NCI-H2196 treated with DMSO at 0.1 percent for 48 hours (cell line): Measurements from ENCODE around the gene KEL.
"Not testable (repeated sequence)": the region's sequence is repeated elsewhere in the genome, so short reads cannot be mapped to it uniquely, and the experiment has no call there.

Experiments used
- DNase-seq: peaks from one replicate; lab custom pipeline; 2025; ENCODE audit not compliant: unreplicated experiment; lab: John Stamatoyannopoulos, UW

KEL gene

GRCh38 chr7:142961973-142962926, at the start of gene KEL:
KEL (minus strand) TSS chr7:142962363; CDS start chr7:142962206, 157 bp downstream.
- no peak for DNase-seq

GRCh38 chr7:143008007-143008901, 46.1 kb upstream of the KEL start:
- DNase-seq: no peak

- DNase-seq: no peak
Observed at GRCh38 chr7:143005632-143006260, 43.6 kb upstream of the KEL start.

DNA sequence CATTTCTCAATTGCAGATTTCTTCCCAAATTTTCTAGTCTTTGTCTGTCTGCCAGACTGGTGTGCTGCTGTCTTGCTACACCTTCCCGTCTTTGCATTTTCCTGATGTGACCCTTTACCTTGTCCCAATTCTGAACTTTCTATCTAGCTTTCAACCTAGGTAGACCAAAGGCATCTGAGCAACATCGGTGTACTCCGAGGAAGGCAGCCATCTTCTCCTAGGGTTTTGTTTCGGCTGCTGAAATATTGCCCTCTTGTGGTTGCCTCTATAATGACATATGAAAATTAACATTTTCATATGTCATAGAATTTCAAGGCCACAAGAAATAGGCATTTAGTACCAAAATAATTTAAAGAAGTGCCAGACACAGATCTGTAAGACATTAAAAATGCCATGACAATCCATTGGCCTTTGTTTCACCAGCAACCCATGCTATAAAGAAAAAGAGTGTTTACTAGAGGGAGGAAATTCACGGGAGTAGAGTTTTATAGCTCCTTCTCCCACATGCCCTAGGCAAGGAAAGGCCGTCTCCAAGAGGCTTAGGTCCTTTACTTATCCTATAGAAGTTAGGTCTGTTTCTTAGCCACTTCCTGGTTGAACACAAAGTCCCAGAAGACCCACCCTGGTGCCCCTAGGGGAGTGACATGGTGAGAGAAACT, 41.4 kb upstream of the KEL start:
- DNase-seq: peak; percentile 37

GRCh38 chr7:143002898-143003297, 40.7 kb upstream of the KEL start:
- DNase-seq: no peak

DNA sequence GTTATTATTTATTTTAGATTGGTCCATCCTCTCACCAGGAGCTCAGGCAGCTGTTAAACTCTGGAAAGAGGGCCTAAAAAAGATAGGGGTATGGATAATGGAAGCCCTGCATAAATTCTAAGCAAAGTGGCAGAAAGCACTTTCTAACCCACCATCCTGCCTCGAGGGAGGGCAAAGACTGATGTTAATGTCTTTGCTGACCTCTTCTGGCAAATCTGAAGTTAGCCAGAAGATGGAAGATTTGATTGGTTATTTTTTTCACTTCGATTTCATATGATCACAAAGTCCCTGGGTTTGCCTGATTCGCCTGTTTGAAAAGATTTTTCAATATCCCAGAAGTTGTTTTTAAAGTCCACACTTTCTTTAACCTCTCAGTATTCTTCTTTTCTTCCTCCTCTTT, 39.9 kb upstream of the KEL start:
- no peak for DNase-seq

DNA sequence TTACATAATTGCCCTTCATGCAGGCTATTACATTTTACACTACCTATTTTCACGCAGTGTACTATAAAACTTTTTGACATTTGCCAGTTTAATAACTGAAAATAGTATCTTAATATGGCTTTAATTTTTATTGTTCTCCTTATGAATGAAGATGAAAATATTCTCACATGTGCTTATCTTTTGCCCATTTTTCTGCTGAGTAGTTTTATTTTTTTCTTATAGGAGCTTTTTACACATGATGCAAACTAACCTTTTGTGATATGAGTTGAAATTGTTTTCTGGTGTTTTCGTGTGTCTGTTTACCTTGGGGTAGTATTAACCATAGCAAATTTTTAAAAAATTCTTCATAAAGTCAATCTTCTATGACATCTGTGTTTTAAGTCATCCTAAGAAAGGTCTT, 38.5 kb upstream of the KEL start:
- DNase-seq: no peak

DNA sequence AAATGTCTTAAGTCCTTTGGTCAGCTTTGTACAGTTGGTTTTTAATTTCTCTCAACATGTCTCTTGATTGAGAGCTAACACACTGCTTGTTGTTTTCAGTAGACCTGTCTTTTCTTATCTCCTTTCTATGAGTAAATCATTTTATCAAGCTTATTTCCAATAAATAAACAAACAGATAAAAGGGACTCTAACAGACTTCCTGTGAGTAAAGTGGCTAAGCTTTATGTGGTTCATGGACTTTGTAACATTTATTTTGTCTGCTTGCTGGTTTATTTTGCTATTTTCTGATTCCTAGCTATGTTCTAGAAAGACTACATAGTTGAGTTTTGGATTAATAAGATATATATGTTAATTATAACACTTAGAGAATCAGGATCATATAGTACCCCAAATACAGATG, 37.6 kb upstream of the KEL start:
- no peak for DNase-seq

DNA sequence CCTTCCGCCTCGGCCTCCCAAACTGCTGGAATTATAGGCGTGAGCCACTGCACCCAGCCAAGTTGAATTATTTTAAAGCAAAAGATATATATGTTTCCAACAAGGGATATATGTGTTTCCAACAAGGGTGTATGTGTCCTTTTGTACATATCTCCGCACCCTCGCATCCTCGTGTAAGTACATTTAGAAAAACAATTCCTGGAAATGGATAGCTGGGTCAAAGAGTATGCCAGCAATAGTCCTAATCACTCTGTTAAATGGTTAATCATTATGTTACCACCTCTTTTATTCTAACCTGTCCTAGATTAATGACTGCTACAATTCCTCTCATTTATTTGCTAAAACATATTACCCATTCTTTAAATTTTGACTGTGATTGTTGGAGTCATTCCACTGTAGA, 36.8 kb upstream of the KEL start:
- no peak for DNase-seq

- no peak for DNase-seq
Observed at GRCh38 chr7:142997456-142997989, 35.4 kb upstream of the KEL start.

GRCh38 chr7:142992427-142992826, 30.3 kb upstream of the KEL start:
- DNase-seq: no peak

DNA sequence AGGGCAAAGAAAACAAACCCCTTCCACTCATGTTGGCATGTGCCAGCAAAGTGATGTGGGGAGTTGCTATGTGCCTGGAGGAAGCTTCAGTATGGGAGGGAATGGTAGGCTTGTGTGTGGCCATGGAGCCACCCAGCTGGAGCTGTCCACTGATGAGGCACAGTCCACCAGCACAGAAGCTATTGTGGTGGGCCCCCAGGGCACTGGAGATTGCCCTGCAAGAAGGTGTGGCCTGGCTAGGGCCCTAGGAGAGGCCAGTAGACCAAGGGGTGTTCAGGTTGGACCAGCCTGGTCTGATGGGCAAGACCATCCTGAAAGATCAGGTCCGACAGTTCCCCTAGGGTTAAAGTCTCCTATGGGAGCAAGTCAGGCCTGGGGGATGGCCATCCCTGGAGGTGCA, 22.1 kb upstream of the KEL start:
- DNase-seq: no peak

DNA sequence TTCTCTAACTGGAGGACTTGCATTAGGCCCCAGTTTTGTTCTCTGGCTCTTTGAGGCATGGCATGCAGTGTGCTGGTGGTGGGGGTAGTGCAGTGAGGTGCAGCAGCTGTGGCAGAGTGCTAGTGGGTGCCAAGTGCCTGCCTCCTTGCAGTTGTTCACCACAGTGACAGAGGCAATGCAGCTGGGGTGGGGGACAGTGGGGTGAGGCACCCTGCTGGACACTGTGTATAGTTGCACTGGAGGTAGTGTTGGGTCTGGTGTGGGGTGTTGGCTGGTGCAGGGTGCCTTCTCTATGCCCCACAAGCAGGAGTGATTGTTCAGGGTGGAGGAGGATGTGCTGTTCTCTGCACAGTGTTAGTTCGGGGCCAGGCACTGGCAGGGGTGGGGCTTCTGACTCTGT, 21.7 kb upstream of the KEL start:
- DNase-seq: no peak

- not testable (repeated sequence) for DNase-seq
Observed at GRCh38 chr7:142978402-142978801, 16.2 kb upstream of the KEL start.

- no peak for DNase-seq
Observed at GRCh38 chr7:142974626-142975025, 12.5 kb upstream of the KEL start.

- DNase-seq: no peak
Observed at GRCh38 chr7:142969183-142969582, 7.0 kb upstream of the KEL start.

- DNase-seq: no peak
Observed at GRCh38 chr7:142968229-142968628, 6.1 kb upstream of the KEL start.

GRCh38 chr7:142964502-142965246, 2.5 kb upstream of the KEL start:
- DNase-seq: no peak

GRCh38 chr7:142963993-142964392, 1.8 kb upstream of the KEL start:
- no peak for DNase-seq

GRCh38 chr7:142962991-142963390, 828 bp upstream of the KEL start:
- DNase-seq: no peak
